Measurements from ENCODE around the gene TTC7B. TPM values are rescaled to one million over a fixed set of nuclear protein-coding genes. Genes with fewer than 3 reads are reported as not detected.

Gene TTC7B
- total and polyA plus RNA-seq, 12 donors: 10.0 to 58.4 (median 24.7) TPM

DNA sequence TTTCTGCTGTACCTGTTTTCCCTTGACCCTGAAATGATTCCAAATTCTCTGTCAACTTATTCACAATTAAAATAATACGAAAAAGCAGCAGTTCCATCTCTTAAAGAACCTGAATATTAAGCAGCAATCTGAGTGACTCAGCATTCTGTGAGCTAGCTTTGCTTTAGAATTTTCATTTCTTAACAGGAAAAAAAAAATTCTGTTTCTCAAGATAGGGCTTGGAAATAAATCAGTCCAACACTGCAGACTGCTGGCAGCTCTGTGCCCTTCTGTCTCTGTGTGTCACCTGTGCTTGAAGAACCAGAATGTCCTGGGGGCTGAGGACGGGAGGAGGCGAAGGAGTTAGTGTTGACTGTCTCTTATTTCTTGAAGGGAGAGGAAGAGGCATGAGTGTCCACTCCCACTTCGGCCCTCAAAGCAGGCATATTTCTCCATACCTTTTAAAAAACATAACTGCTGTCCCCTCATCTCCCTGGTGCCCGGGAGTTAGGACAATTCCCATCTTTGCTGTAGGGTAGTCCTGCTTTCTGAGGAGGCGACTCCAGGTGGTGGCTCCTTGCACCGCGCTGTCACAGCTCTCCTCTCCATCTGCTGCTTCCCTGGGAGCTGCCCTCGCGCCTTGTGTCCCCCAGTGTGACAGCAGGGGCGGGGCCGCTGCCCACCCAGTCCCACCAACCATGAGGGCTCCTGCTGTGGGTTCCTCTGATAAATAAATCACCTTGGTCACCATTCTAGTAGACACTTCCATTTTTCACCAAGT lies 216.3 kb downstream of the TTC7B start:
- peak in 3 of 7 donors; percentile 36 to 67 (median 46) for DNase-seq
- Histone ChIP-seq H3K4me1 (replicated peaks in 1 of 2) (peaks cover 4 to 9% of the 10 kb centered on the region in 2 donors), H3K36me3 (replicated peaks in 1 of 2) (no peaks in the 10 kb centered on the region), H3K27ac (no peak overlapping the region), H3K27me3 (no peaks in the 10 kb centered on the region), H3K9me3 (replicated peaks in 1 of 3) (no peaks in the 10 kb centered on the region), H3K4me3 (no peak overlapping the region)
- intact Hi-C loops (cut with DNase I): no loop called here
- TF ChIP-seq, protein P1, sequence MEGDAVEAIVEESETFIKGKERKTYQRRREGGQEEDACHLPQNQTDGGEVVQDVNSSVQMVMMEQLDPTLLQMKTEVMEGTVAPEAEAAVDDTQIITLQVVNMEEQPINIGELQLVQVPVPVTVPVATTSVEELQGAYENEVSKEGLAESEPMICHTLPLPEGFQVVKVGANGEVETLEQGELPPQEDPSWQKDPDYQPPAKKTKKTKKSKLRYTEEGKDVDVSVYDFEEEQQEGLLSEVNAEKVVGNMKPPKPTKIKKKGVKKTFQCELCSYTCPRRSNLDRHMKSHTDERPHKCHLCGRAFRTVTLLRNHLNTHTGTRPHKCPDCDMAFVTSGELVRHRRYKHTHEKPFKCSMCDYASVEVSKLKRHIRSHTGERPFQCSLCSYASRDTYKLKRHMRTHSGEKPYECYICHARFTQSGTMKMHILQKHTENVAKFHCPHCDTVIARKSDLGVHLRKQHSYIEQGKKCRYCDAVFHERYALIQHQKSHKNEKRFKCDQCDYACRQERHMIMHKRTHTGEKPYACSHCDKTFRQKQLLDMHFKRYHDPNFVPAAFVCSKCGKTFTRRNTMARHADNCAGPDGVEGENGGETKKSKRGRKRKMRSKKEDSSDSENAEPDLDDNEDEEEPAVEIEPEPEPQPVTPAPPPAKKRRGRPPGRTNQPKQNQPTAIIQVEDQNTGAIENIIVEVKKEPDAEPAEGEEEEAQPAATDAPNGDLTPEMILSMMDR (IDR thresholded peaks at IDR 0.05): peak in 4 of 6 experiments; percentile 2 to 47 (median 18)
- TF ChIP-seq POLR2A (IDR thresholded peaks at IDR 0.05): no peak
- WGBS, 4 donors: 72 to 81% (median 78%) methylated on average over 10 to 12 of the region's 12 CpGs

DNA sequence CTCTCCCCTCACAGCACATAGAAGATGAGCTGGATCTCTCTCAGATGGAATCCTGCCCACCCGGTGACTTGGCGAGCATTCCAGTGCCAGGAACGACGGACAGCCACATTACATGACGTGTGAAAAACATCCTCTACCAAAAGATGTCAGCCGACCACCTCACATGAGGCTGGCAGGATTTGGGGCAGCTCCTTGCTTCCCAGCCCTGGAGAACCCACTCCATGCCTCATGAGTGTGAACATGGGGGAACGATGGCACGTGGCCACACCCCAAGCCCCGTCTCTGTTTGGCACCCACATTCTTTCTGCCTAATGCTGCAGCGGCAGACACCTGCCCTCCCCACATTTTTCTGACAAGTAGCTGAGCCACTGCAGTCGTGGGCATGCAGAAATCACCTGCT lies 216.9 kb downstream of the TTC7B start:
- Histone ChIP-seq H3K36me3 (replicated peaks in 1 of 2) (no peaks in the 10 kb centered on the region), H3K4me3 (no peak overlapping the region), H3K9me3 (replicated peaks in 1 of 3) (no peaks in the 10 kb centered on the region), H3K4me1 (replicated peaks in 1 of 2) (peaks cover 4 to 9% of the 10 kb centered on the region in 2 donors), H3K27me3 (no peaks in the 10 kb centered on the region), H3K27ac (no peak overlapping the region)
- intact Hi-C loops (cut with DNase I): no loop called here
- 56 to 79% (median 66%) methylated on average over 5 to 11 of the region's 11 CpGs for whole genome bisulfite sequencing, 4 donors
- TF ChIP-seq, protein P1 (IDR thresholded peaks at IDR 0.05): no peak
- TF ChIP-seq POLR2A (IDR thresholded peaks at IDR 0.05): no peak
- no peak for DNase-seq

DNA sequence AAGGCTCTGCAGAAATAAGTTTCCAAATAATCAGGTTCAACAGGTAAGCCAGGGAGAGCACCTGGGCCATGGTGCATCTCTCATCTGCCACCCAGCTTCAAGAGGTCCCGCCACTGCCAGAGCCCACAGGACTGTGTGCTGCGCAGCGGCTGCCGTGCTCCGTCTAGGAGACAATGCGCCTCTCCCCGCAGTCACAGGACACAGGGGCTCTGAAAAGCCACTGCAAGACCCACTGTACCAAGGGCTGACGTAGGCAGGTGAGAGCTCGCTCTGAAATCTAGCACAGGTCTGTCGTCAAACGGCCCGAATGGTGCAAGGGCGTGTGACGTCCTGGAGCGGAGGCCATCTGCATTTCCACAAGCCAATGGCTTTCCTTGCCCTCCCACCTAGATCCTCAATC lies 218.3 kb downstream of the TTC7B start:
- Histone ChIP-seq H3K9me3 (replicated peaks in 1 of 3) (no peaks in the 10 kb centered on the region), H3K4me1 (replicated peaks in 1 of 2) (peaks cover 4 to 9% of the 10 kb centered on the region in 2 donors), H3K4me3 (no peak overlapping the region), H3K27ac (no peak overlapping the region), H3K27me3 (no peaks in the 10 kb centered on the region), H3K36me3 (replicated peaks in 1 of 2) (no peaks in the 10 kb centered on the region)
- 92 to 99% (median 94%) methylated on average over 12 to 15 of the region's 15 CpGs for WGBS, 4 donors
- DNase-seq: no peak
- intact Hi-C loops (cut with DNase I): no loop called here
- no peak for TF ChIP-seq POLR2A (IDR thresholded peaks at IDR 0.05)
- TF ChIP-seq, protein P1 (IDR thresholded peaks at IDR 0.05): no peak

DNA sequence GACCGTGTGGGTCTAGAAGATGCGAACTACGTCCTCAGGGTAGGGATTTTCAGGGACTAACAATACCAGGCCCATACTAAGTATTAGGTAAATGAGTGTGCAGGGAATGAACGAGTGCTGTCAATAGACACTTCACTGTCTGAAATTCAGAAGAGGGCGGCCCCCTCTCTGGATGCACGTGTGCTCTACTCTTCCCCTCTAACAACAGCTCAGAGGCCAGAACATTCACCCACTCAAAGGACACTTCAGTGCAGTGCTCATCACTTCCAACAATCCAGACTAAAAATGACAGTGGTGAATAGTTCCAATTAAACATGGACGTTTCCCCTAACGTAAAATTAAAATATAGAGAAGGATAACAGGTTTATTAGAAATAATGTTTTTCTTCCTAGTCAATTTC lies 219.5 kb downstream of the TTC7B start:
- 88 to 96% (median 92%) methylated on average over 8 of the region's 8 CpGs for WGBS, 4 donors
- intact Hi-C loops (cut with DNase I): no loop called here

More for the DNA sequence above, 219.5 kb downstream of the TTC7B start:
- DNase-seq: no peak
- no peaks in the 10 kb centered on the region for H3K27me3 ChIP-seq
- peaks cover 4 to 9% of the 10 kb centered on the region in 2 donors for H3K4me1 ChIP-seq (replicated peaks in 1 of 2)
- H3K9me3 ChIP-seq (replicated peaks in 1 of 3): no peaks in the 10 kb centered on the region
- no peak overlapping the region for H3K27ac ChIP-seq
- TF ChIP-seq, protein P1 (IDR thresholded peaks at IDR 0.05): no peak
- TF ChIP-seq POLR2A (IDR thresholded peaks at IDR 0.05): no peak
- H3K4me3 ChIP-seq: no peak overlapping the region
- no peaks in the 10 kb centered on the region for H3K36me3 ChIP-seq (replicated peaks in 1 of 2)

All from adrenal gland (tissue), 12 donors.